ENCODE data around the gene ASTN2. TPM values are rescaled to one million over a fixed set of nuclear protein-coding genes. Genes with fewer than 3 reads are reported as not detected.
A peak's percentile ranks its signal among the peaks of the same experiment; 100 is the strongest.

The ASTN2 gene
- polyA plus RNA-seq, 1 experiment, result 6.6 TPM

DNA sequence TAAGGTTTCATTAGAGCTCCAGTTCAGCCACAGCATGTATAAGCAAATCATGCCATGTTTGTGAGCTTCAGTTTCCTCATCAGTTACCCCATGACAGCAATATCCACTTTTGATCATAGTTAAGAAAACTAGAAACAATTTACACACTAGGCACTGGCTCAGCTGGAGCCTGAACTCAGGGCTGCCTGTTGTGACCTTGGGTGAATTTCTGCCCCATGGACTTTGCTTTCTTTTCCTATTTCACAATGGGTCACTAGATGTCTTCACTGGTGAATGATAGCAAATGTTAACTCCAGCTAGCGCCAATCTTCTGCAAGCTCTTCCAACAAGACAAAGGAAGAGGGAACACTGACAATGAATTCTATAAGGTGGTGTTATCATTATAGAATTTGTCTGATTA is 961.1 kb downstream of the ASTN2 start:
- CTCF ChIA-PET, result no interaction called here
- no peaks in the 10 kb centered on the region for H3K27me3 ChIP-seq (ENCODE audit: control insufficient read depth, insufficient read depth, low read length)
- TF ChIP-seq, protein P1, sequence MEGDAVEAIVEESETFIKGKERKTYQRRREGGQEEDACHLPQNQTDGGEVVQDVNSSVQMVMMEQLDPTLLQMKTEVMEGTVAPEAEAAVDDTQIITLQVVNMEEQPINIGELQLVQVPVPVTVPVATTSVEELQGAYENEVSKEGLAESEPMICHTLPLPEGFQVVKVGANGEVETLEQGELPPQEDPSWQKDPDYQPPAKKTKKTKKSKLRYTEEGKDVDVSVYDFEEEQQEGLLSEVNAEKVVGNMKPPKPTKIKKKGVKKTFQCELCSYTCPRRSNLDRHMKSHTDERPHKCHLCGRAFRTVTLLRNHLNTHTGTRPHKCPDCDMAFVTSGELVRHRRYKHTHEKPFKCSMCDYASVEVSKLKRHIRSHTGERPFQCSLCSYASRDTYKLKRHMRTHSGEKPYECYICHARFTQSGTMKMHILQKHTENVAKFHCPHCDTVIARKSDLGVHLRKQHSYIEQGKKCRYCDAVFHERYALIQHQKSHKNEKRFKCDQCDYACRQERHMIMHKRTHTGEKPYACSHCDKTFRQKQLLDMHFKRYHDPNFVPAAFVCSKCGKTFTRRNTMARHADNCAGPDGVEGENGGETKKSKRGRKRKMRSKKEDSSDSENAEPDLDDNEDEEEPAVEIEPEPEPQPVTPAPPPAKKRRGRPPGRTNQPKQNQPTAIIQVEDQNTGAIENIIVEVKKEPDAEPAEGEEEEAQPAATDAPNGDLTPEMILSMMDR (IDR thresholded peaks at IDR 0.05; ENCODE audit: low read depth, low read length), result no peak
- POLR2A ChIA-PET, result no interaction called here
- H3K27ac ChIP-seq (ENCODE audit: low read depth, low read length), result no peak overlapping the region
- DNase-seq (ENCODE audit: low read depth, low spot score), result no peak
- no peak overlapping the region for H3K4me3 ChIP-seq (ENCODE audit: low read depth, low read length)
- no peaks in the 10 kb centered on the region for H3K9me3 ChIP-seq (ENCODE audit: control insufficient read depth, insufficient read depth, low read length)

DNA sequence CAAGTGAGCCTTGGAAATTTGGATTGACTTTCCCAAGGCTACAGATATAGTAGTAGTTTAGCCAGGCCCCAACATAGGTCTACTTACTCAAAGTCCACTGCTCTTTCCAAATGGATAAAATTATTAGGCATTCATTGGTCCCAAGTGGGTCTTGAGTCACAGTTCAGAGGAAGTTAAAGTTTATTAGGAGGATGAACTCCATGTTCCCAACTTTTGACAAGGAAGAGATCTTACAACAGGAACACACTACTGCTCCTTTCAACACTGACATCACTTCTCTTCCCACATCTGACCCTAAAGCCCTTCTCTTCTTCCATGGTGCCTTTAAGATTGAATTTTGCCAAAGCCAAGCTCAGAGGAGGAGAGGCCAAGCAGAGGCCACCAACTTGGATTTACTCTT is 962.2 kb downstream of the ASTN2 start:
- ChIA-PET CTCF (interaction anchor here (0.6 kb wide), 1 partner anchor 297 kb away, joined by 3 read pairs; no protein-coding TSS in a partner anchor), POLR2A (no interaction called here)
- no peak for DNase-seq (ENCODE audit: low read depth, low spot score)
- TF ChIP-seq, protein P1 (IDR thresholded peaks at IDR 0.05; ENCODE audit: low read depth, low read length), result no peak
- H3K27me3 ChIP-seq (ENCODE audit: control insufficient read depth, insufficient read depth, low read length), result no peaks in the 10 kb centered on the region
- no peaks in the 10 kb centered on the region for H3K9me3 ChIP-seq (ENCODE audit: control insufficient read depth, insufficient read depth, low read length)
- no peak overlapping the region for H3K4me3 ChIP-seq (ENCODE audit: low read depth, low read length)
- no peak overlapping the region for H3K27ac ChIP-seq (ENCODE audit: low read depth, low read length)

DNA sequence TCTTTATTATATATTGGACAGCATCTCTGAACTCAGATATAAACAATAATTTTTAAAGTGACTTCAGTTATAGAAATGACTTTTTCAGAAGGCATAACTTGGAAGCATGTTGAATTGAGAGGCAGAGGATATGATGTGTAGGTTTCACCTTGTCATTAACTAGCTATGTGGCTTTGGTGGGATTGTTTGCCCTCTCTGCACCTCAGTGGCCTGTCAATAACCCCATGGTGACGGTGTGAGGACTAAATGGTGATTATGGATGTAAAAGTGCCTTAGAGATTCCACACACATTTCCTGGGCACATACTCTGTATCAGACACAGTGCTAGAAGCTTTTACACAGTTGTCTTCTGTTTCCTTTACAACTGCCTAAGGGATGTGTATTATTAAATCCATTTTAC is 962.6 kb downstream of the ASTN2 start:
- TF ChIP-seq, protein P1 (IDR thresholded peaks at IDR 0.05; ENCODE audit: low read depth, low read length), result no peak
- Histone ChIP-seq H3K4me3 (ENCODE audit: low read depth, low read length) (no peak overlapping the region), H3K9me3 (ENCODE audit: control insufficient read depth, insufficient read depth, low read length) (no peaks in the 10 kb centered on the region), H3K27me3 (ENCODE audit: control insufficient read depth, insufficient read depth, low read length) (no peaks in the 10 kb centered on the region), H3K27ac (ENCODE audit: low read depth, low read length) (no peak overlapping the region)
- ChIA-PET POLR2A (no interaction called here), CTCF (no interaction called here)
- no peak for DNase-seq (ENCODE audit: low read depth, low spot score)

DNA sequence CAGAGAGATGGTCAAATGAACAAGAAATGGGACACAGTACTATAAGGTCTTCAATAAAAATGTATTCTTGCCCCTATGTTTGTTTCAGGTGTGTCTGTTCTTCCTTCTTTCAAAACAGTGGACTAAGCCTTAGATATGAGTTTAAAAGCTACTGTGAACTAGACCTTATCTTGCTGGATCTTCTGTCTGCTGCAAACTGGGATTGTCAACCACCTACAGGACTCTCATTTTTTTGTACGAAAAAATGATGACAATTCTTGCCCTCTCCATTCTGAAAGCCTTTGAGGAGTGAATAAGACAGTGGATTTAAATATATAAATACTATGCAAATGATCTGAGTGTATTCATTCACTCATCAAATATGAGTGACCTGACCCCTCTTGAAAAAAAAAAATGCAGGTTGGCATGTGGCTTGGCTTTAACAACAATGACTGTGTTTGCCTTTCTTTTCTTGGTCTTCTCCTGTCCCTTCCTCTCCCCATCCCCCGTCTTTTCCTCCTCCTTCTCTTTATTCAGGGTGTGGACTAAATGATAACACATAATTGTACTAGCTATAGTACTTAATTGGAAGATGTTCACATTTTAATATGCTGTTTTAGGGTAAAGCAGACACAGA is 963.2 kb downstream of the ASTN2 start:
- ChIA-PET POLR2A (no interaction called here), CTCF (no interaction called here)
- Histone ChIP-seq H3K27ac (ENCODE audit: low read depth, low read length) (no peak overlapping the region), H3K4me3 (ENCODE audit: low read depth, low read length) (no peak overlapping the region), H3K9me3 (ENCODE audit: control insufficient read depth, insufficient read depth, low read length) (no peaks in the 10 kb centered on the region), H3K27me3 (ENCODE audit: control insufficient read depth, insufficient read depth, low read length) (no peaks in the 10 kb centered on the region)
- TF ChIP-seq, protein P1 (IDR thresholded peaks at IDR 0.05; ENCODE audit: low read depth, low read length), result no peak
- no peak for DNase-seq (ENCODE audit: low read depth, low spot score)

DNA sequence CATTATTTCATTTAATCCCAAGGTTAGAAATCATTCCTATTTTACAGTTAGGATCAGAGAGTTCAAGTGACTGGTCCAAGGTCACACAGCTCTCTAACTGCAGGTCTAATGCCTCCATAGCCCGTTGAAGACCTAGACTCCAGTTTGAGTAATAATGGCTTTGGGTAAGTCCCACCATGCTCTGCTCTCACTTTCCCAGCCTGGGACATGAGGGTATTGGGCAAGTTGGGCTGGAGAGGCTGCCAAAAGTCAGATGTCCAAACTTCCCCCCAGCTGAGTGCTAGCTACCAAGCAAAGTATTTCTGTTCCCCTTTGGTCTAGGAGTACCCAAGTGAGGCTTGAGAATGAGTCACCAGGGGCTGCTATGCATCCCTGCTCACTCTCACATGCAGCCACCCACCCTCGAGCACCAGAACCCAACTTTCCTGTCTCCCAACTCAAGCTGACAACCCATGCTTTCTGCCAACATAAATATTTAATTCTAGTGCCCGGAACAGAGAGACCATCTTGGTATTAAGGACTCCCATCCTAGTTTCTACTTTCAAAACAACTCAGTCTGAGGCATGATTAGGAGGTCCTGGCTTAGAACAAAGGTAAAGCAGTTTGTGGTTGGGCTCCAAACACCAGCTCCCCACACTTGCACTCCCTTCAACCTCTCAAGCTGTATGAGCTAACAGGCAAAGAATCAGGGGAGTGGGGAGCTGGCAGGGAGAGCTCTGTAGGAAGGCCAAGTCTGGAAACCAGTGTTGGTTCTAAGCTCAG is 964.3 kb downstream of the ASTN2 start:
- peak overlapping the region; percentile 42 for H3K27ac ChIP-seq (ENCODE audit: low read depth, low read length)
- TF ChIP-seq, protein P1 (IDR thresholded peaks at IDR 0.05; ENCODE audit: low read depth, low read length), result no peak
- no peaks in the 10 kb centered on the region for H3K27me3 ChIP-seq (ENCODE audit: control insufficient read depth, insufficient read depth, low read length)
- CTCF ChIA-PET, result no interaction called here
- POLR2A ChIA-PET, result interaction anchor here (0.6 kb wide), 1 partner anchor 99 kb away, joined by 5 read pairs; no protein-coding TSS in a partner anchor
- H3K9me3 ChIP-seq (ENCODE audit: control insufficient read depth, insufficient read depth, low read length), result no peaks in the 10 kb centered on the region
- no peak overlapping the region for H3K4me3 ChIP-seq (ENCODE audit: low read depth, low read length)
- DNase-seq (ENCODE audit: low read depth, low spot score), result peak; percentile 51

Data from AG04450 (cell line).